GM18508 (cell line): ENCODE results near the gene RPUSD4.
"Not testable (repeated sequence)": the region's sequence is repeated elsewhere in the genome, so short reads cannot be mapped to it uniquely, and the experiment has no call there.

Experiments used
- ATAC-seq: cut with Tn5 transposase; IDR thresholded peaks from one replicate; pipeline ENCODE4 v1.9.1; 2021; ENCODE audit warnings: moderate number of reproducible peaks; ENCODE audit not compliant: insufficient read depth, unreplicated experiment

Gene RPUSD4, protein sequence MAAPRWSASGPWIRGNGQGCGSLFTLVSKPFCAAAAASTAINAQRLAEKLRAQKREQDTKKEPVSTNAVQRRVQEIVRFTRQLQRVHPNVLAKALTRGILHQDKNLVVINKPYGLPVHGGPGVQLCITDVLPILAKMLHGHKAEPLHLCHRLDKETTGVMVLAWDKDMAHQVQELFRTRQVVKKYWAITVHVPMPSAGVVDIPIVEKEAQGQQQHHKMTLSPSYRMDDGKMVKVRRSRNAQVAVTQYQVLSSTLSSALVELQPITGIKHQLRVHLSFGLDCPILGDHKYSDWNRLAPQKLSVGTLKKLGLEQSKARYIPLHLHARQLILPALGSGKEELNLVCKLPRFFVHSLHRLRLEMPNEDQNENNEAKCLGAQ

DNA sequence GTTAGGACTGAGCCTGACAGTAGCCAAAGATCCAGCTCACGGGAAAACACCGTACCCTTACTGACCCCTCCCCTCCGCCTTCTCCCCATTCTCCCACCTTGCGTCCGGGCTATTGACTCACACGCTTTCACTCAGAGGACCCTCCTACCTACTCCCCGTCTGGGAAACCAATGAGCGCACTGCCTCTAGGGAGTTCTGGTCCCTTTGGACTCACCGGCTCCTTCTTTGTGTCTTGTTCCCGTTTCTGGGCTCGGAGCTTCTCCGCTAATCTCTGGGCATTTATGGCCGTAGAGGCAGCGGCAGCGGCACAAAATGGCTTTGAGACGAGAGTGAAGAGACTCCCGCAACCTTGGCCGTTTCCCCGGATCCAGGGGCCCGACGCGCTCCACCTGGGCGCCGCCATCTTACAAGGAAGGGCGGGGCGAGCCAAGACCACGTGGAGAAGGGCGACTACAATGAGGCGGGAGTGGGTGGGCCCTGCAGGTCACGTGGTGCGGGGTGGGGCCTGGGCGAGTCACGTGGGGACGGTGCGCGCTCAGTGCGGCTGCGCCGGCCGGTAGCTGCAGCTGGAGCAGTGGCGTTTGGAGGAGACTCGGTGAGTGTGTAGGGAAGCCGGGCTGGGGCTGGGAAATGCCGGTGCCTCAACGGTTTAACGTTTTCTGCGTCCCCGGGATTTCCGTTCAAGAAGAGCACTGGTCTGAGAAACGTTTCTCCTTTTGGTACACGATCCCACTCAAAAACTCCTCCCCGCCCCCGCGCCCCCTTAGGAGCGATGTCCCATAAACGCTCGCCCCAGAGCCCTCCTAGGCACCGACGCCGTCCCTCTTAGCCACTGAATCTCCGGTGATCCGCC, at the start of gene RPUSD4, which contains the start of gene FAM118B:
Gene RPUSD4, minus strand, starts transcription at position 415 of the 853 bp plus-strand sequence. Its CDS starts 12 bp downstream, at position 403.
Gene FAM118B, plus strand, starts transcription at position 547 of the 853 bp plus-strand sequence. CDS start 23,220 bp downstream, outside the sequence.
- peak; percentile 60 for ATAC-seq

DNA sequence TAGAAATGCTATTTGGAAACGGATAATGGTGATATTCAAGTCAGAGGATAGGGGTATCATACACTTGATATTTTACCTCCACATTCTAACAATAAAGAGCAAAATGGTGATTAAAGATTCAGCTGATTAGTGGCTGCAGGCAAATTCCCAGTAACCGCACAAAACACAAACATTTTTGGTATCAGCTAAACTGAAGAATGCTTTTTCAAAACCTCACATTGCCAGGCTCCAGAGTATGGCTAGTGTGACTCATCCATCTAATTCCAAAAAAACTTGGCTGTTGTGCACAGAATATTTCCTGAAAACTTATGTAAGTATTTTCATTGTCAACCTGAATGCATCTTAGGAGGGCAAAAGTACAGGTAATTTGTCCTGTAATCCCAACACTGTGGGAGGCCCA, 46.3 kb upstream of the RPUSD4 start:
- ATAC-seq = no peak

DNA sequence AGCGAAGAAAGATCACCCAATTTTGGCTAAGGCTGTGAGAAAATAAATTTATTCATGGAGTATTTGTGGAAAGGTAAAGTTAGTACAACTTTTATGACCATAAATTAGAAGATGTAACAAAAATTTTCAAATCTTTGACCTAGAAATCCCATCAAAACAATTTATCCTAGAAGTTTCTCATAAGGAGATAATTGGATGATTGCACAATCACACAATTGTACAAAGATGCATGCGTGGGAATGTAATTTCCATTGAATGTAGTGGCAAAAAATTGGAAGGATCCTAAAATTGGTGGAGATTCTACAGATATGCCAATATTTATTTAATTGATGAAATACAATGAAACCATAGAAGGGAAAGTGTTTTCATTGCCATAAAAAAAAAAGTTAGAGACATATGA, 45.7 kb upstream of the RPUSD4 start:
- no peak for ATAC-seq

DNA sequence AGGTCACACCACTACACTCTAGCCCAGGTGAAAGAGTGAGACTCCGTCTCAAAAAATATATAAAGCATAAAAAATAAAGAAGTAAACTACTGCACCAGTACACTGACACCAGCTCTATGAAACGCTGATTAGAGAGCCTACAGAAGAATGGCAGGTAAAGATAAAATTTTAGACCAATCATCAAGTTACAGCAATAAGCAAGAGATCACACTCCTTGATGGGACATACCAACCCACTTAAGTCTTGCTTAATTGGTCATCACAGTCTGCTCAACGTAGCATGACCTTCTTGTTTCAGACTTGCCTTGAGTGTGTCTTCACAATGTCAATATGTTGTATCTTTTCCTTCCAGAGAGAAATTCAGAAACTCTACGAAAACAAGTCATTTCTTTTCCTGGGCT, 44.8 kb upstream of the RPUSD4 start:
- no peak for ATAC-seq

DNA sequence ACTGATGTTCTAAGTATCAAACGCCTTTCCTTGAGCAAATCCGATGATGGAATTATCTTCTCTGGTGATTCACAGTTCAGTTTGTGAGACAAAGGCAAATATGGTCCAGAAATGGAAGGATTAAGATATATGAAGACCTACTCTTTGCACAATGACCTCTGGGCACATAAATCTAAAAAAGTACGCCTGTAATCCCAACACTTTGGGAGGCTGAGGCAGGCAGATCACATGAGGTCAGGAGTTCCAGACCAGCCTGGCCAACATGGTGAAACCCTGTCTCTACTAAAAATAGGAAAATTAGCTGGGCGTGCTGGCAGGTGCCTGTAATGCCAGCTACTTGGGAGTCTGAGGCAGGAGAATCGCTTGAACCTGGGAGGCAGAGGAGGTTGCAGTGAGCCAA, 44.1 kb upstream of the RPUSD4 start:
- ATAC-seq = not testable (repeated sequence)

DNA sequence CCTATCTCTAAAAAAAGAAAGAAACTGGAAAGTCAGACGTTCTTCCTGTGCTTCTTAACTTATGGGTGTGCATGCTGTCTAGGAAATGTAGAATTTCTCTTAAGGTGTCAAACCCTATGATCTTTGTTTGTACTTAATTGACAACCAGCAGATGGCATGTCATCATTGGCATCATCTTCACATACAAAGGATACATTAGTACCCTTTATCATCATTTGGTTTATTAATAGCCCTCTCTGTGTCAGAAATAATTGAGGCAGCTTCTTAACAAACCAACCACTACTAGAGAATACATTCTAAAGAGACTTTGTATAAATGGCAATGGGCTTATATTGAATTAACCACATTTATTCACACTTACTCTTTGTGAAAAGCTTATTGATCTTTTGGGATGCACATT, 43.4 kb upstream of the RPUSD4 start:
- no peak for ATAC-seq

DNA sequence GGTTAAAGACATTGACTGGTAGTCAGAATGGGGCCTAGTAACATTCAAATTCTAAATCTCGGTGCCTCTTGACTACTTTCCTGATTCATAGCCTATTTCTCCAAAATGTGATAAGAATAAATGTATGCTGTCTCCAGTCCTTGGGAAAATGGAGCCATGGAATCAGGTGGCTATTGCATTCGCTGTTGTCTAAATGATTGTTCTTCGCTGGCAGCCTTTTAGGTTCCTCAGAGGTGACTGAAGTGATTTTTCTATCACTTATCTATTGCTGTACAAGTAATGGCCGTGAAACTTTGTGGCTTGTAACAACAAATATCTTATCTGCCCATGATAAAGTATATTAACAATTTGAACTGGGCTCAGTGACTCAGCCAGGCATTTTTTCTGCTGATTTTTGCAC, 41.8 kb upstream of the RPUSD4 start:
- no peak for ATAC-seq

DNA sequence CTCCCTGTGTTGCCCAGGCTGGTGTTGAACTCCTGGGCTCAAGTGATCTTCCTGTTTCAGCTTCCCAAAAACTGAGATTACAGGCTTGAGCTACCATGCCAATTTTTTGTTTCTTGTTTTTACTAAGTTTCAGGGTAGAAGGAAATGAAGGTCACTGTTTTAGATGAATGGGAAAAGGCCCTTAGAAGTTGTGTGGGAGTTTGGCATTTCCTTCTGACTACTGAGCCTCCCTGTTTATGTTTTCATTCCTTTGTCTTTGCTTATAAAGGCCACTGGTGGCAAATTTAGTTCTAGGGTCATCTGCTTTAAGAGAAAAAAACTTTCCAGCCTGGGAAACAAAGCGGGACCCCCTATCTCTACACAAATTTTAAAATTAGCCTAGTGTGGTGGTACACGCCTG, 35.2 kb upstream of the RPUSD4 start:
- no peak for ATAC-seq

DNA sequence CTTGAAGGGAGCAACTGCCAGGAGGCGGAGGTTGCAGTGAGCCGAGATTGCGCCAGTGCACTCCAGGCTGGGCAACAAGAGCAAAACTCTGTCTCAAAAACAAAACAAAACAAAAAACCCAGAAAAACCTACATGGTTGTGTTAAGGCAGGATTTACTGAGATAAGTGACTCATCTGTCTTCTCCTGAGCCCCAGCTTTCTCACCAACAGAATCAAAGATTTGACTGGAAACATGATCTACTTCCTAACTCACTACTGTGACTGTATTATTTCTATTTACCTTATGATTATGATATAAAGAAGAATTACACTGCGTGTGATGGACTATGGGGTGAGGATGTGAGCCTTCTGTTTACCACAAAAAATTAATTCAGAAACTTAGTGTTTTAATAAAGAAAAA, 21.9 kb upstream of the RPUSD4 start:
- ATAC-seq = no peak

DNA sequence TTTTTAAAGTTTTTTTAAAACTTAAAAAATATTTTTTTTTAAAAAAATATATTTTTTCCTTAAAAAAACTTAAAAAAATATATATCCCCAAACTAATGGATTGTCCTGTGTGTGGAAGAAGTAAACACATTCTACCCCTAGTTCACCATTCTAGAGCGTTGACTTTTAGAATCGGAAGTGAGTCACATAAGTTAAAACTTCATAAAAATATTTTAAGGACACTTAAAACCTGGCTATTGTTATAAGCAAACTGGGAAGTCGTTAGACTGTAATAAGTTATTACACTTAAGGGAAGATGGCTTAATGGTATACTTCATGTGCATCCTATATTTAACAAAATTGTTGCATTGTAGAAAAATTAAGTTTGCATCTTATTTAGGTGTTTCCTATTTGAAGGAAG, 21.2 kb upstream of the RPUSD4 start:
- ATAC-seq = no peak

DNA sequence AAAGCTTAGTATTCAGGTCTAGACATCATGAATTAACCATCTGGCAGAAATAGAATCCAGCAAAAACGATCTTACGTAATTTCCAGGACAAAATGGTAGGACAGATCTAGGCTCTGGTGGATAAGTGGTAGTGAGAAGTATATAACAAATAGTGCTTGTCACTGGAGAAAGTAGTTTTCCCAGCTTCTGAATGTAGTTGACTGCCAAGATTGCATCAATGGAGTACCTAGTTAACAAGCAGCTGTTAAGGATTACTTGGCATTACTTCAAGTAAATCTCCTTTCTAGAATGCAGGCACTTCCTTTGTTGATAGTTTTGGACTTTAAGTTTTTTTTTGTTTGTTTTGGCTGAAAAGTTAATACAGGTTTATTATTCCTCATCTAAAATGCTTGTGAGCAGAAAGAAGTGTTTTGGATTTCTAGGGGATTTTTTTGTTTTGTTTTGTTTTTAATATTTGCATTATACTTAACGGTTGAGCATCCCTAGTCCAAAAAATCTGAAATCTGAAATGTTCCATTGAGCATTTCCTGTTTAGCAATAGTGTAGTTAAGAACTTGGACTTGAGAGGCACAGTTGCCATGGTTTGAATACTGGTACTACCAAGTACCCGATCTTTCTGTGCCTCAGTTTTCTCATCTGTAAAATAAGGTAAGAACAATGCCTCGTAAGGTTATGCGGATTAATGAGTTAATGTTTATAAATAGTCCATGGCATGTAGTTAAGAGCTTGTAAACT, 20.4 kb upstream of the RPUSD4 start:
- no peak for ATAC-seq

DNA sequence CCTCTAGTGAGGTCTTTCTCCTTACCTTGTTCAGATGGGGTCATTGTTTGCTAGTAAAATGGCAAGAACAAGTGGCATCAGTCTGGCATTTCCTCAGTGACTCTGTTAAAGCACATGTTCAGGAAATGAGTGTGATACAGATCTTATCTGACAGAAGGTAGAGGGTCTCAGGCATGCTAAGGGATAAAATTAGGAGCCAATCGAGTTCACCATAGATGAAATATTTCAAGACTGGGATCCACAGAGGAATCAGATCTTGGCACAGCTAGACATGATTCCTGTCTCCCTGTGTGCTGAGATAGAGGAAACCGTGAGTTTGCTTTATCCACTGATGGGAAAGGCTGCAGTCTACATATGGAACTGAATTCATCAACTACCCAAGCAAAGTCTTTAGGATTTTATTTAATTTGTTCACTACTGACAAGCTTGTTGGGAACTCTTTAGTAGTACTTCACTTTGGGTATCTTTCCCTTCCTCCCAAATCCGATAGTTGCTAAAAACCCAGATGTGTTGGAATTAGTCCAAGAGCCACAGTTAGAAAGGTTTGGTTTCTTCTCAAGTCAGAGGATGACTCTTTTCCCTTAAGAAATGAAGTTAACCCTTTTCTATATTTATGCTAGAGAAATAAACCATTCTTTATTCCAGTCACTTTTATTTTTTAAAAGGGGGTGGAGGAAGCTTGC, 18.5 kb upstream of the RPUSD4 start:
- no peak for ATAC-seq

DNA sequence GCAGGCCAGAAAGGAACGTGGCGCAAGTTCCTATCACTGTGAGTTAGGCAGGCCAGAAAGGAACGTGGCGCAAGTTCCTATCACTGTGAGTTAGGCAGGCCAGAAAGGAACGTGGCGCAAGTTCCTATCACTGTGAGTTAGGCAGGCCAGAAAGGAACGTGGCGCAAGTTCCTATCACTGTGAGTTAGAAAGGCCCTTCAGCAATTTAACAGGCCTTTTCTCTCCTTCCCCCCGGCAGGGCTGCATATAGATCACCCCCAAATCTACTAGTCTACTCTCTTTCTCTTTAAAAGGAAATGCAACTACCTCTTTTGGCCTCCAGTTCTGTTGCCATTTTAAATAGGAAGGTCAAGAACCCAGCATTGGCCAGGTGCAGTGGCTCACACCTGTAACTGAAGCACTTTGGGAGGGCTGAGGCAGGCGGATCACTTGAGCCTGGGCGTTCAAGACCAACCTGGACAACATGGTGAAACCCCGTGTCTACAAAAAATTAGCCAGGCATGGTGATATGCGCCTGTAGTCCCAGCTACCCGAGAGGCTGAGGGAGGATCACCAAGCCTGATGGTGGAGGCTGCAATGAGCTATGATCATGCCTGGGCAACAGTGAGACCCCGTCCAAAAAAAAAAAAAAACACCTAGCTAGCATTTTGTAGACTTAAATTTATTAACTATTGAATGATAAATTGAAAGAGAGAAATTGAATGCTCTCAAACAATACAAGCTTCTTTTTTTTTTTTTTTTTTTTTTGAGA, 15.1 kb upstream of the RPUSD4 start:
- no peak for ATAC-seq

DNA sequence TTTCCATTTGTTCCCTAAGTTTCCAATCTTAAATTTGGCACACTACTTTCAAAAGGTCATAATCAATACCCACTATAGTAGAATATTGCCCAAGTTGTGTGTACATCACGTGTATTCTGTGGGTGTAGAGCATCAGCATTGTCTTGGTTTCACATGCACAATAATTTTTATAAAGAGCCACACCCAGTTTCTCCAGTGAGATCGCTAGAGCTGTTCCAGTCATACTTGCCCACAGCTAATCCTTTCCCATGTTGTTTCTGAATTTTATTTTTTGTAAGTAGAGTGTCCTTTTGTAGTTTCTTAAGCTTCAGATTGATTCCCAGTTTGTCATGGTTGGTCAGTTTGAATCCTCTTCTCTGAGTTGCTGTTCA, 13.8 kb upstream of the RPUSD4 start:
- ATAC-seq = no peak

DNA sequence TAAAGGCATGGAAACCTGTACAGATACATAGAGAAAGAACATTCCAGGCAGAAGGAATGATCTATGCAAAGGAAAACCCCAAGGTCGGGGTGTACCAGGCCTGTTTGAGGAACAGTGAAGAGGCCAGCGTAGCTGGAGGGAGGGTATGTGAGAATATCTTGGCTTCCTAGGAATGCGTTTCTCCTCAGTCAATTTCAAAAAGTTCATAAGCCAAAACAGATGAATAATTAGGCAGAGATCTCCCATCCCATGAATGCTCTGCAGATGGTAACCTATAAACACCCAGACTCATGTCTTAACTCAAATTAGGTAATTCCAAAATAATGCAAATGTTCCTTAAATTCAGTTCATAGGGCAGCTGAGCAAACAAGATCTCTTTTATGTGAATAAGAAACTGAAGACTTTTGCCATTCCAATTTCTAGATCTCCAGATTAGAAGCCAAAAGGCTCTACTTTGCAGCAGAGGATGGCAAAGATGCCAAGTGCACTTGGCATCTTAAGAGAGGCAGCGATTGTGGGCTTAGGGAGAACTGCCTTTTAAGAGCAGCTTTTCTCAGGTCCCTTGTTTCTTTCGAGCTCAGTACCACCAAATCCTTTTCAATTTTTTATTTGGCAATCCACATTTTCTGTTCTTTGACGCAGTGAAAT, 13.3 kb upstream of the RPUSD4 start:
- no peak for ATAC-seq

DNA sequence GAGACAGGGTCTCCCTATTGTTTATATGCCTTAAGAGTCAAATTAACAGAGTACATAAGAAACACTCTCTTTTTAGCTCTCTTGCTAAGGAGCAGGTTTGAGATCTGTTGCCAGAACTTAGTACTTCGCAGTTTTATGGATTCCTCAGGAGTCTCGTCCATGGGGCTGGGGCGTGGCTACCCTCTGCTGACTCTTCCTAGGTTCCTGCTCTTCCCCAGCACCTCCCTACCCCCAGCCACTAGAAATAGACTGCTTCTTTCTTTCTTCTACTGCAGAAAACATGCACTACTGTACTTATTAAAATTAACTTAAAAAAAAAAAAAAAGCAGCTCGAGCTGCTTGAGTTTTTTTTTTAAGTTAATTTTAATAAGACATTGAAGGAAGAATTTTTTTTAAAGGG, 8.1 kb upstream of the RPUSD4 start:
- no peak for ATAC-seq

DNA sequence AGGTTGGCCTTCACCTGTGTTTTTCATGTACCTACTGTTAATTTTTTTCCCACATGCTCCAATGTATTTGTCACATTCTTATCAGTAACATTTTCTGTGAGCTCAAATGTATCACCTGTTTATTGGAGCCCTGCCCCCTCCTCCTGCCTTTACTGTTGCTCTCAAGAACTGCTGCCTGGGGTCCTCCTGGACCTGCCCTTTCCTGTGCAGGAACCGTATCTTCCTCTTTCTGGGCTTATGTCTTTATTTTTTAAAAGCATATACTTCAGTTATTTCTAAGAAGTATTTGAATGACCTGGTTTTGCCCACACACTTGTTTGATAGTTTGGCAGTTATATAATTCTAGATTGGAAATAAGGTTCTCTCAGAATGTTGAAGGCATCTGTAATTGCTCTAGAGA, 6.0 kb upstream of the RPUSD4 start:
- no peak for ATAC-seq

DNA sequence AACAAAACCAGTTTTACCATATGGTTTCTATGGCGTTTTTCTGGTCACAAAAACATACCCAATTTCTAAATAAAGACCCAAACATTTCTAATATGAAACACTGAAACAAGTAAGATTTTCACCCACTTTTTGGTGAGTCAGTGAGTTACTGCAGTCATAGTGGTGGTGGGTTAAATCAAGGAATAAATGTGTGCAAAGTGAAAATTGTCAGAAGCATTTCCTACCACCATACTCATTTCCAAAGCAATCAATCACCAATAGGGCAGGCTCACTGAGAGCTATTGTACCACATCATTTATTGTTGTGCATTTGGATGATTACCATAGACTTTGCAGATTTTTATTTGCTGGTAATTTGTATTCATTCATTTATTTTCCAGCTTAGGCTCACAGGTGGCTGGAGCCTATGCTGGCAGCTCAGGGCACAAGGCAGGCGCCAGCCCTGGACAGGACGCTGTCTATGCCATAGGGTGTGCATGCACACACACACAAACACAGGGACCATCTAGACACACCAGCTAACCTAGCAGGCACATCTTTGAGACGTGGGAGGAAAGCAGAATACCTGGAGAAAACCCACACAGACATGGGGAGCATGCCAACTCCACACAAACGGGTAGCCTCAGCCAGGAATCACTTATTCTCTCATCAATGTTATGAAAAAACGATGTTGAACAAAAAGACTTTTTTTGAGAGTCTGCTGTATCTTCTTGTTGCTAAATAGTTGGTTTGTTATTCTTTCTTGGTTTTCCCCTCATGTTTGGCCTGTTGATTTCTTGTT, 5.3 kb upstream of the RPUSD4 start:
- no peak for ATAC-seq
